Fibroblast of pulmonary artery (primary cell): ENCODE data around the gene CCDC190.
"Not testable (repeated sequence)": the region's sequence is repeated elsewhere in the genome, so short reads cannot be mapped to it uniquely, and the experiment has no call there.

Experiments used
- DNase-seq: peaks from one replicate; pipeline ENCODE4 v3.0.0-alpha.2; 2010; ENCODE audit warnings: low read depth
- H3K4me3 ChIP-seq: replicated peaks from 2 replicates; pipeline ENCODE4 v1.5.1; 2011; ENCODE audit warnings: low read depth, mild to moderate bottlenecking, control low read depth, low read length, moderate library complexity
- CTCF ChIP-seq: IDR thresholded peaks from 2 replicates; pipeline ENCODE4 v1.5.1; 2011; ENCODE audit warnings: mild to moderate bottlenecking, control low read depth, low read length, inconsistent platforms; ENCODE audit errors: missing control alignments

The CCDC190 gene

GRCh38 chr1:162878000-162878596 lies 17.1 kb upstream of the CCDC190 start:
- peak; percentile 78 for TF ChIP-seq CTCF
- DNase-seq, result peak; percentile 91

GRCh38 chr1:162877412-162877811 lies 16.4 kb upstream of the CCDC190 start:
- TF ChIP-seq CTCF, result no peak
- H3K4me3 ChIP-seq, result no peak overlapping the region
- no peak for DNase-seq

More at GRCh38 chr1:162878000-162878596, 17.1 kb upstream of the CCDC190 start:
- H3K4me3 ChIP-seq, result no peak overlapping the region

GRCh38 chr1:162876751-162877150 lies 15.8 kb upstream of the CCDC190 start:
- DNase-seq, result no peak
- TF ChIP-seq CTCF, result no peak

GRCh38 chr1:162873671-162874666 lies 13.0 kb upstream of the CCDC190 start:
- peak; percentile 84 for DNase-seq
- peak overlapping the region; percentile 27 for H3K4me3 ChIP-seq
- TF ChIP-seq CTCF, result peak; percentile 54

More at GRCh38 chr1:162876751-162877150, 15.8 kb upstream of the CCDC190 start:
- no peak overlapping the region for H3K4me3 ChIP-seq

GRCh38 chr1:162872981-162873380 lies 12.0 kb upstream of the CCDC190 start:
- no peak for TF ChIP-seq CTCF
- no peak for DNase-seq
- no peak overlapping the region for H3K4me3 ChIP-seq

GRCh38 chr1:162871417-162871816 lies 10.4 kb upstream of the CCDC190 start:
- H3K4me3 ChIP-seq, DNase-seq: not testable (repeated sequence)

- no peak overlapping the region for H3K4me3 ChIP-seq
- no peak for TF ChIP-seq CTCF
- no peak for DNase-seq
Measured at GRCh38 chr1:162868972-162869371, 8.0 kb upstream of the CCDC190 start.
